Measurements from ENCODE around the gene ZNF593OS. TPM values are rescaled to one million over a fixed set of nuclear protein-coding genes. Genes with fewer than 3 reads are reported as not detected.

Gene ZNF593OS
- total RNA-seq, 4 donors from 2014 or later = not detected

- intact Hi-C loops (cut with DNase I; ENCODE audit: low total_unique reads) = no loop called here
- no peak for TF ChIP-seq POLR2A (IDR thresholded peaks at IDR 0.05)
- TF ChIP-seq POLR2AphosphoS5 (IDR thresholded peaks at IDR 0.05) = no peak
- no peak for TF ChIP-seq CTCF (IDR thresholded peaks at IDR 0.05)
- TF ChIP-seq EP300 (IDR thresholded peaks at IDR 0.05; ENCODE audit: low read depth) = no peak
- Histone ChIP-seq H3K36me3 (no peaks in the 10 kb centered on the region), H3K27ac (no peak overlapping the region), H3K4me1 (peaks cover 3 to 17% (median 7%) of the 10 kb centered on the region in 4 donors), H3K27me3 (peaks cover 5% of the 10 kb centered on the region), H3K9me3 (no peaks in the 10 kb centered on the region), H3K4me3 (no peak overlapping the region)
- WGBS, 2 donors (ENCODE audit: low coverage in 1 of 2) = 36% methylated on average over 11 of the region's 11 CpGs; no CpG with 5 or more reads in 1 of the 2 donors
- in situ Hi-C loops (cut with MboI; ENCODE audit: low pct_ligation_motif_present in 1 of 4, low pct_unique_long_range_greater_than_20kb in 1 of 4, low sequenced_read_pairs in 3 of 4) = no loop called here
- peak; percentile 41 for DNase-seq
Observed at GRCh38 chr1:26218906-26219494, 47.4 kb upstream of the ZNF593OS start.

GRCh38 chr1:26215246-26215645 is 43.6 kb upstream of the ZNF593OS start:
- Histone ChIP-seq H3K9me3 (no peaks in the 10 kb centered on the region), H3K4me1 (peaks cover 0 to 6% (median 0%) of the 10 kb centered on the region in 4 donors), H3K4me3 (no peak overlapping the region), H3K27ac (no peak overlapping the region), H3K27me3 (no peaks in the 10 kb centered on the region), H3K36me3 (no peaks in the 10 kb centered on the region)
- in situ Hi-C loops (cut with MboI; ENCODE audit: low pct_ligation_motif_present in 1 of 4, low pct_unique_long_range_greater_than_20kb in 1 of 4, low sequenced_read_pairs in 3 of 4) = no loop called here
- WGBS, 2 donors (ENCODE audit: low coverage in 1 of 2) = 0 to 44% methylated on average over 1 to 3 of the region's 3 CpGs
- DNase-seq = no peak
- TF ChIP-seq POLR2AphosphoS5 (IDR thresholded peaks at IDR 0.05) = no peak
- no peak for TF ChIP-seq EP300 (IDR thresholded peaks at IDR 0.05; ENCODE audit: low read depth)
- no peak for TF ChIP-seq POLR2A (IDR thresholded peaks at IDR 0.05)
- TF ChIP-seq CTCF (IDR thresholded peaks at IDR 0.05) = no peak
- intact Hi-C loops (cut with DNase I; ENCODE audit: low total_unique reads) = no loop called here

GRCh38 chr1:26213335-26213905 is 41.8 kb upstream of the ZNF593OS start:
- no peaks in the 10 kb centered on the region for H3K27me3 ChIP-seq
- no peak overlapping the region for H3K27ac ChIP-seq
- no peak for TF ChIP-seq POLR2A (IDR thresholded peaks at IDR 0.05)
- no peak for TF ChIP-seq POLR2AphosphoS5 (IDR thresholded peaks at IDR 0.05)
- no peaks in the 10 kb centered on the region for H3K36me3 ChIP-seq
- WGBS, 2 donors (ENCODE audit: low coverage in 1 of 2) = 91 to 100% methylated on average over 1 to 6 of the region's 6 CpGs
- no peak for DNase-seq
- H3K4me3 ChIP-seq = no peak overlapping the region
- in situ Hi-C loops (cut with MboI; ENCODE audit: low pct_ligation_motif_present in 1 of 4, low pct_unique_long_range_greater_than_20kb in 1 of 4, low sequenced_read_pairs in 3 of 4) = no loop called here
- intact Hi-C loops (cut with DNase I; ENCODE audit: low total_unique reads) = no loop called here
- H3K4me1 ChIP-seq = no peaks in the 10 kb centered on the region
- H3K9me3 ChIP-seq = no peaks in the 10 kb centered on the region

GRCh38 chr1:26212726-26213125 is 41.1 kb upstream of the ZNF593OS start:
- Histone ChIP-seq H3K4me1 (no peaks in the 10 kb centered on the region), H3K9me3 (no peaks in the 10 kb centered on the region), H3K4me3 (no peak overlapping the region), H3K36me3 (no peaks in the 10 kb centered on the region), H3K27ac (no peak overlapping the region), H3K27me3 (no peaks in the 10 kb centered on the region)
- TF ChIP-seq POLR2A (IDR thresholded peaks at IDR 0.05) (no peak), CTCF (IDR thresholded peaks at IDR 0.05) (no peak), POLR2AphosphoS5 (IDR thresholded peaks at IDR 0.05) (no peak), EP300 (IDR thresholded peaks at IDR 0.05; ENCODE audit: low read depth) (no peak)
- intact Hi-C loops (cut with DNase I; ENCODE audit: low total_unique reads) = no loop called here
- no peak for DNase-seq
- 77 to 88% methylated on average over 4 to 5 of the region's 5 CpGs for WGBS, 2 donors (ENCODE audit: low coverage in 1 of 2)
- in situ Hi-C loops (cut with MboI; ENCODE audit: low pct_ligation_motif_present in 1 of 4, low pct_unique_long_range_greater_than_20kb in 1 of 4, low sequenced_read_pairs in 3 of 4) = no loop called here

All from transverse colon (tissue), 4 donors.